ENCODE measurements around the gene MAP1LC3A. TPM values are rescaled to one million over a fixed set of nuclear protein-coding genes. Genes with fewer than 3 reads are reported as not detected.

MAP1LC3A gene
- total RNA-seq, 2 experiments from 2014 or later = 0.62 to 0.95 TPM

DNA sequence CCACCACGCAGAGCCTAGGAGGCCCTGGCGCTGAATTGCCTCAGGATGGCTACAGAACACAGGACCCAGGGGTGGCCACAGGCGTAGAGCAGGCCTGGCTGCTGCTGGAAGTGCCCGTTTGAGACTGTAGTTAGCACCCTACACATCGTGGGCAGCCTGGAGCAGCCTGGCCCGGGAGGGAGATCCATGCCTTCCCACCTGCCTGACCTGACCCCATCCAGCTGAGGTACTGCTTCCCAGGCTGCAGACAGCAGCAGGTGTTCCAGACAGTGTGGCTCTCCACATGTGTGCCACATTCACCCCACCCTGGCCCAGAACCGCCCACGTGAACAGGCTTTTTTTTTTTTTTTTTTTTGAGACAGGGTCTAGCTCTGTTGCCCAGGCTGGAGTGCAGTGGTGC is 20.9 kb upstream of the MAP1LC3A start:
- no peak overlapping the region for H3K27ac Mint-ChIP-seq
- H3K9me3 Mint-ChIP-seq = no peaks in the 10 kb centered on the region
- no peaks in the 10 kb centered on the region for H3K27me3 Mint-ChIP-seq
- H3K4me1 Mint-ChIP-seq = peaks cover 6% of the 10 kb centered on the region
- no peak overlapping the region for H3K4me3 Mint-ChIP-seq
- no peak for DNase-seq
- peaks cover 9% of the 10 kb centered on the region for H3K36me3 Mint-ChIP-seq

DNA sequence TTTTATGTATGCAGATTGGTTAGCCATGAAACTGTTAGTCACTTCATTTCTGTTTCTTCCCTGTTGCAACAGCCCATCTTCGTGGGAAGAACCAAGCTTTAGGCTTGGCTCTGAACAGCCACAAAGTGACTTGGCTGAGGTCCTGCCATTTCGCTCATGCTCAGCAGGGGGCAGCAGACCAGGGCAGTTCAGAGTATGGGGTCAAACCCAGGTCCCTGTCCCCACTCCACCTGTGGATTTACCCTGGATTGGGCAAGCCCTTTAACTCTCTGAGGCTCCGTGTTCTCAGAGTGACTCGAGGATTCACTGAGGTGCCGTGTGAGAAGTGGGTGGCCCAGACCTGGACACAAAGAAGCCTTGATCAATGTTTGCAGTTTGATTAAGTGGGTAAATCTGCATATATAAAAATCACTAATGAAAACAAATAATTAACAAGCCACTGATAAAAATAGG is 19.8 kb upstream of the MAP1LC3A start:
- Mint-ChIP-seq H3K4me1 (peaks cover 6% of the 10 kb centered on the region), H3K27ac (no peak overlapping the region), H3K36me3 (peaks cover 9% of the 10 kb centered on the region), H3K27me3 (no peaks in the 10 kb centered on the region), H3K9me3 (no peaks in the 10 kb centered on the region), H3K4me3 (no peak overlapping the region)
- DNase-seq = peak; percentile 50

DNA sequence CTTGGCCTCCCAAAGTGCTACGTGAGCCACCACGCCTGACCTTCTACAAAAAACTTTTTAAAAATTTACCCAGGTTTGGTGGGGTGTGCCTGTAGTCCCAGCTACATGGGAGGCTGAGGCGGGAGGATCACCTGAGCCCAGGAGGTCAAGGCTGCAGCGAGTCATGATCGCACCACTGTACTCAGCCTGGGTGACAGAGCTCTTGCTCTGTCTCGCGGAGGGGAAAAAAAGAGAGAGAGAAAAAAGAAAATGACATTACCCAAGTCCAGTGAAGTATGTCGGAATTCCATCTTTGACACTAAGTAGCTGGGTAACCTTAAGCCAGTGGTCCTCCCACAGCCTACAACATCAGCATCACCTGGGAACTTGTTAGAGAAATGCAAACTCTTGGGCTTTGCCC is 18.8 kb upstream of the MAP1LC3A start:
- Mint-ChIP-seq H3K4me3 (no peak overlapping the region), H3K9me3 (no peaks in the 10 kb centered on the region), H3K27me3 (no peaks in the 10 kb centered on the region), H3K36me3 (peaks cover 9% of the 10 kb centered on the region), H3K27ac (no peak overlapping the region), H3K4me1 (peaks cover 16% of the 10 kb centered on the region)
- no peak for DNase-seq

GRCh38 chr20:34540596-34541263 is 17.8 kb upstream of the MAP1LC3A start:
- H3K27ac Mint-ChIP-seq = peak overlapping the region; percentile 72
- H3K9me3 Mint-ChIP-seq = no peaks in the 10 kb centered on the region
- no peaks in the 10 kb centered on the region for H3K27me3 Mint-ChIP-seq
- H3K4me3 Mint-ChIP-seq = no peak overlapping the region
- peaks cover 9% of the 10 kb centered on the region for H3K36me3 Mint-ChIP-seq
- no peak for DNase-seq
- peaks cover 18% of the 10 kb centered on the region for H3K4me1 Mint-ChIP-seq

GRCh38 chr20:34541264-34541901 is 17.1 kb upstream of the MAP1LC3A start:
- no peaks in the 10 kb centered on the region for H3K9me3 Mint-ChIP-seq
- peaks cover 18% of the 10 kb centered on the region for H3K4me1 Mint-ChIP-seq
- no peak for DNase-seq
- H3K36me3 Mint-ChIP-seq = peaks cover 6% of the 10 kb centered on the region
- H3K27me3 Mint-ChIP-seq = peaks cover 4% of the 10 kb centered on the region
- no peak overlapping the region for H3K4me3 Mint-ChIP-seq
- peak overlapping the region; percentile 72 for H3K27ac Mint-ChIP-seq

DNA sequence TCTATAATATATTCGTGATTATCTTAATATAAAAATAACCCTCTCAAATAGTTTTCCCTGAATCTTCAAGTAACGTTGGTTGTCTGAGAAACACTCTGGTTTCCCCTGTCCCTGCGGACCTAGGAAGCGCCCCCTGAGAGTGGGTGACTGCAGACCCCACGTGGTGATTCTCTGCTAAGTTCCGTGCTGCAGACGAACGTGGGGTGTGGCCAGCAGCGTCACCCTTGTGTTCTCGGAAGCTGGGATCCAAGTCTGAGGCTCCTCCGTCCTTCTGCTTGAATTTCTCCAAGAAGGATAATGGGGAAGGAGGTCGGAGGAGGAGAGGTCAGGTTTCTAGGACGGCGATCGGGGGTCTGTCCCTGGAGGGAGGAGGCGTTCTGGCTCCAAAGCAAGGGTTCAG is 16.6 kb upstream of the MAP1LC3A start:
- Mint-ChIP-seq H3K4me3 (no peak overlapping the region), H3K27me3 (peaks cover 8% of the 10 kb centered on the region), H3K9me3 (no peaks in the 10 kb centered on the region), H3K4me1 (peaks cover 18% of the 10 kb centered on the region), H3K36me3 (peaks cover 6% of the 10 kb centered on the region), H3K27ac (no peak overlapping the region)
- no peak for DNase-seq

- Mint-ChIP-seq H3K36me3 (peaks cover 6% of the 10 kb centered on the region), H3K4me1 (peaks cover 18% of the 10 kb centered on the region), H3K9me3 (no peaks in the 10 kb centered on the region), H3K27me3 (peaks cover 9% of the 10 kb centered on the region), H3K4me3 (no peak overlapping the region), H3K27ac (no peak overlapping the region)
- DNase-seq = no peak
Observed at GRCh38 chr20:34542439-34542838, 16.1 kb upstream of the MAP1LC3A start.

GRCh38 chr20:34543463-34544056 is 15.0 kb upstream of the MAP1LC3A start:
- peaks cover 6% of the 10 kb centered on the region for H3K36me3 Mint-ChIP-seq
- no peak for DNase-seq
- no peak overlapping the region for H3K27ac Mint-ChIP-seq
- H3K9me3 Mint-ChIP-seq = no peaks in the 10 kb centered on the region
- H3K4me1 Mint-ChIP-seq = peaks cover 18% of the 10 kb centered on the region
- H3K27me3 Mint-ChIP-seq = peaks cover 9% of the 10 kb centered on the region
- no peak overlapping the region for H3K4me3 Mint-ChIP-seq

DNA sequence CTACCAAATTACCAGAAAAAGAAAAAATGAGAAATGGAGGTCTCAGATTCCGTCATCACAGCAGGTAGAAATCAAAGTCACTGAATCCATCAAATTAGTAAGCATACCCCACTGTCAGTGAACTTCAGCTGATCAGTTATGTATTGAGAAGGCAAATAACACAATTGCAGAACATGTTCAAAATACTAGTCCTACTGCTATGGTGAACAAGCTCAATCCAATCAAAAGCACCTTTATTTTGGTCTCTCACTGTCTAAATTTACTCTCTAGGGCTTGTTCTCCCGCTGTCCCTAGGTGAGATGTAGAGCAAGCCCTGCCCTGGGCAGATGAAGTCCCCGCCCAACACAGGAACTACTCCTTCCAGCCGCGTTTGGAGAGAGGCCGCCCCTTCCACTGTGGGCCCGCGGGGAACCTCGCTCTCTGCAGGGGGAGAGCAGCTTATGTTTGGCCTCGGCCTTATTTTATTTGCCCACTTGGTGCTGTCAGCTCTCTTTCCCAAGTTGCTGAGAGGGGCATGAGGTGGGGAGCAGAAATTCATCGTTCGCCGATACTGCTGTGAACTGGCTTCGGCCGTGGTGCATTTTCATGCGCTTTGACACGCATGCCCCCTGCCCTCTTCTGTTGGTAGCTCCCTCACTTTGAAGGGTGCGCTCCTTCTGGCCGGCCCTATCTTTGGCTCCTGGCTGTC is 14.3 kb upstream of the MAP1LC3A start:
- peak overlapping the region; percentile 43 for H3K4me3 Mint-ChIP-seq
- H3K9me3 Mint-ChIP-seq = no peaks in the 10 kb centered on the region
- H3K27ac Mint-ChIP-seq = no peak overlapping the region
- H3K4me1 Mint-ChIP-seq = peaks cover 19% of the 10 kb centered on the region
- H3K27me3 Mint-ChIP-seq = peaks cover 9% of the 10 kb centered on the region
- peaks cover 6% of the 10 kb centered on the region for H3K36me3 Mint-ChIP-seq
- peak; percentile 14 for DNase-seq

DNA sequence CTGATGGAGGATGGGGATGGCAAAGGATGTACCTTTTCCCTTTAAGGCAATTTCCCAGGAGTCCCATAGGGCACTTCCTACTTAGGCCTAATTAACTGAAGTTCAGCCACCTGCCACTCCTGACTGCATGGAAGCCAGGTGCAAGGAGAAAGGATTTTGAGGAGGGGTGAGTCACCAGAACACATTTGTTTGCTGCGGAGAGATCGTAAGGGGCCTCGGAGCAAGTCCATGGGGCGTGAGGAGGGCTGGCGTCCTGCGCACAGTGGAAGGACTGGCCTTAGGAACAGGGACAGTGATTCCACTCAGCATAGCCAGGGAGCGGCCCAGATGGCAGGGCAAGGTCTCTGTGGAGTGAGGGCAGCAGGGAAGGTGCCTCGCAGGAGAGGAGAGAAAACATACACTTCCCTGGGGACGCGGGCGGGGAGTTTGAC is 11.8 kb upstream of the MAP1LC3A start:
- Mint-ChIP-seq H3K36me3 (peaks cover 2% of the 10 kb centered on the region), H3K4me1 (peaks cover 15% of the 10 kb centered on the region), H3K4me3 (no peak overlapping the region), H3K27ac (no peak overlapping the region), H3K27me3 (peaks cover 9% of the 10 kb centered on the region), H3K9me3 (no peaks in the 10 kb centered on the region)
- no peak for DNase-seq

GRCh38 chr20:34547844-34548613 is 10.5 kb upstream of the MAP1LC3A start:
- no peak overlapping the region for H3K4me3 Mint-ChIP-seq
- H3K9me3 Mint-ChIP-seq = no peaks in the 10 kb centered on the region
- no peak overlapping the region for H3K27ac Mint-ChIP-seq
- H3K27me3 Mint-ChIP-seq = peaks cover 9% of the 10 kb centered on the region
- H3K4me1 Mint-ChIP-seq = peaks cover 15% of the 10 kb centered on the region
- no peak for DNase-seq
- H3K36me3 Mint-ChIP-seq = peaks cover 2% of the 10 kb centered on the region

- Mint-ChIP-seq H3K27me3 (peaks cover 9% of the 10 kb centered on the region), H3K4me3 (no peak overlapping the region), H3K9me3 (no peaks in the 10 kb centered on the region), H3K4me1 (peaks cover 9% of the 10 kb centered on the region), H3K36me3 (no peaks in the 10 kb centered on the region), H3K27ac (no peak overlapping the region)
- no peak for DNase-seq
Observed at GRCh38 chr20:34549291-34549928, 9.1 kb upstream of the MAP1LC3A start.

DNA sequence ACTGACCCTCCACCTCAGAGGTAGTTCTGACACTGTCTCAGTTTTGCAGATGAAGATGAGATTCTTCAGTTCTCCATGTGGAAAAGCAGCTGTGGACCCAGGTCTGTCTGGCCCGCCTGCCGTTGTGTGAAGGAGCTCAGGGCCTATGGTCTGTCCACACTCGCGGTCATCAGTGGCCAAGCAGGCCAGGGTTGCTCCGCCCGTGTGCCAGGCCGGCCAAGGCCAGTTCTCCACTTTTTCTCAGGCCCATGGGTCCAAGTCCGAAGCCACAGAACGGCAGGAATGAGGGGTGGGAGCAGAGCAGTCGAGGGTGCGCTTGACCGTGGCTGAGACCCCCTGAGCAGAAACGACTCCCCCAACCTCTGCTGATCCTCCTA is 8.6 kb upstream of the MAP1LC3A start:
- H3K4me1 Mint-ChIP-seq = peaks cover 4% of the 10 kb centered on the region
- no peaks in the 10 kb centered on the region for H3K9me3 Mint-ChIP-seq
- H3K4me3 Mint-ChIP-seq = no peak overlapping the region
- no peak overlapping the region for H3K27ac Mint-ChIP-seq
- peaks cover 9% of the 10 kb centered on the region for H3K27me3 Mint-ChIP-seq
- DNase-seq = no peak
- H3K36me3 Mint-ChIP-seq = no peaks in the 10 kb centered on the region

DNA sequence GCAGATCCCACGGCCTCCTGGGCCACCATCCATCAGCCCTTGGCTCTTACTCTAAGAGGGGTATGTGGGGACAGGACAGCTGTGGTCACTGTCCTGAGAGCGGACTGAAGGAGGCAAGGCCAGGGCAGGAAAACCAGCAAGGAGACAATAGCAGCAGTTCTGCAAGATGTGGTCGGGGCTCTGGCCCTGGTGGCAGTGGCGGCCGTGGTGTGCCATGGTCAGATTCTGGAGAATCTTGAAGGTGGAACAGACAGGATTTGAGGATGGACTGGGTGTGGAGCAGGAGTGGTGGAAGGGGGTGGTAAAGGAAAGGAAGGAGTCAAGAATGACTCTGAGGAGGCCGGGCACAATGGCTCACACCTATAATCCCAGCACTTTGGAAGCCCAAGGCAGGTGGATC is 5.9 kb upstream of the MAP1LC3A start:
- no peak for DNase-seq
- Mint-ChIP-seq H3K4me3 (no peak overlapping the region), H3K9me3 (no peaks in the 10 kb centered on the region), H3K27me3 (no peaks in the 10 kb centered on the region), H3K36me3 (no peaks in the 10 kb centered on the region), H3K4me1 (peaks cover 4% of the 10 kb centered on the region), H3K27ac (no peak overlapping the region)
